DOHH2 (cell line): ENCODE data around the gene KIF26A.

ENCODE experiments used
- H3F3A ChIP-seq: fragments of 200-600 bp; sonication (generic), shearing (Covaris generic); 2 replicates; pipeline ENCODE4 v1.6.0; 2016; ENCODE audit warnings: antibody characterized with exemption, mild to moderate bottlenecking; ENCODE audit not compliant: control insufficient read depth, insufficient read depth
- H3K27ac ChIP-seq: fragments of 200-600 bp; sonication (generic); 2 replicates; pipeline ENCODE4 v1.5.1; 2014; ENCODE audit warnings: low read depth, mild to moderate bottlenecking, low read length, moderate library complexity
- H3K27me3 ChIP-seq: fragments of 200-600 bp; sonication (generic); 2 replicates; pipeline ENCODE4 v1.6.1; 2014; ENCODE audit warnings: mild to moderate bottlenecking, low read length, mixed read lengths; ENCODE audit not compliant: control insufficient read depth
- H3K36me3 ChIP-seq: fragments of 200-600 bp; sonication (generic); 2 replicates; pipeline ENCODE4 v1.6.1; 2014; ENCODE audit warnings: mild to moderate bottlenecking, low read length, moderate library complexity, mixed read lengths; ENCODE audit not compliant: control insufficient read depth
- H3K4me1 ChIP-seq: fragments of 200-600 bp; sonication (generic); 2 replicates; pipeline ENCODE4 v1.6.1; 2014; ENCODE audit warnings: mild to moderate bottlenecking, low read length, mixed read lengths; ENCODE audit not compliant: control insufficient read depth
- H3K4me2 ChIP-seq: fragments of 200-600 bp; sonication (generic); 2 replicates; pipeline ENCODE4 v1.6.0; 2014; ENCODE audit warnings: mild to moderate bottlenecking, low read length, moderate library complexity
- H3K4me3 ChIP-seq: fragments of 200-600 bp; sonication (generic); 2 replicates; pipeline ENCODE4 v1.5.1; 2014; ENCODE audit warnings: mild to moderate bottlenecking, low read length, mixed read lengths
- H3K79me2 ChIP-seq: fragments of 200-600 bp; sonication (generic); 2 replicates; pipeline ENCODE4 v1.6.1; 2014; ENCODE audit warnings: mild to moderate bottlenecking, low read length, mixed read lengths; ENCODE audit not compliant: control insufficient read depth
- H3K9me2 ChIP-seq: fragments of 200-600 bp; sonication (generic); replicated peaks from 2 replicates; pipeline ENCODE4 v1.6.1; 2014; ENCODE audit warnings: mild to moderate bottlenecking, low read length, mixed read lengths; ENCODE audit not compliant: control insufficient read depth
- H3K9me3 ChIP-seq: fragments of 200-600 bp; sonication (generic); 2 replicates; pipeline ENCODE4 v1.6.1; 2014; ENCODE audit warnings: antibody characterized with exemption, low read length, mixed read lengths; ENCODE audit not compliant: control insufficient read depth, insufficient read depth
- H4K20me1 ChIP-seq: fragments of 200-600 bp; sonication (generic); 2 replicates; pipeline ENCODE4 v1.6.0; 2014; ENCODE audit warnings: low read depth, mild to moderate bottlenecking, antibody characterized with exemption, low read length, moderate library complexity; ENCODE audit not compliant: control insufficient read depth, insufficient read depth
- CTCF ChIP-seq: fragments of 200-600 bp; sonication (generic); IDR thresholded peaks from one replicate; pipeline ENCODE4 v1.5.1; 2014; ENCODE audit warnings: antibody characterized with exemption, mild to moderate bottlenecking, low read depth, low read length; ENCODE audit not compliant: poor library complexity, severe bottlenecking
- EZH2phosphoT487 ChIP-seq: fragments of 200-600 bp; sonication (generic); IDR thresholded peaks from 2 replicates; pipeline ENCODE4 v1.6.1; 2017; ENCODE audit warnings: borderline replicate concordance, mild to moderate bottlenecking, antibody characterized with exemption, low read length, moderate library complexity, mixed read lengths

KIF26A gene

DNA sequence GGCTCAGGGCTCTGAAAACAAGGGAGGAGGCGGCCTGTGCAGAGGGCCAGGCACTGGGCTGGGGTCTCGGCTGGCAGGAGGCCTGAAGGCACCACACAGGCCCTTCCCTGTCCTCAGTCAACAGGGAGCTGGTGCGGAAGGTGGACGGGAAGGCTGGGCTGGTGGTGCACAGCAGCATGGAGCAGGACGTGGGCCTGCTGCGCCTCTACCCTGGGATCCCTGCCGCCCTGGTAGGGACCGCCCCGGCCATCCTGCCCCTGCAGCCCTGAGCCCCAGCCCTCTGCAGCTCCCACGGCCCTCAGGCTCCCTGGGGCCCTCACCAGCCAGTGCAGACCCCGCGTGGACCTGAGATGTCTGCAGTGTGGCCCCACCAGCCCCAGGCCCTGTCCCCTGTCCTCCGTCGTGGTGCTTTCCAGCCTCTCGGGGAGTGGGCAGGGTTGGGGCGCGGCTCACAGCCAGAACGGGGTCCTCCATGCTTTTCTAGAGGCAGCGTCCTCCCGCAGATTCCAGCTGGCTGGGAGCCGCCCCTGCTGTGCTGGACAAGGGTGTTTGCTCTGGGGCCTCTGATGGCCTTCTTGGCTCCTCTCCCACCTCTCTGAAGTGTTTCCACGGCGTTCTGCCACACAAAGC is 34.8 kb upstream of the KIF26A start:
- TF ChIP-seq EZH2phosphoT487: no peak
- TF ChIP-seq CTCF: no peak
- Histone ChIP-seq H3K79me2 (no peaks in the 10 kb centered on the region), H3K36me3 (no peaks in the 10 kb centered on the region), H3K27me3 (no peaks in the 10 kb centered on the region), H3F3A (no peaks in the 10 kb centered on the region), H3K9me3 (no peaks in the 10 kb centered on the region), H3K4me2 (no peak overlapping the region), H3K4me3 (no peak overlapping the region), H3K9me2 (no peaks in the 10 kb centered on the region), H3K27ac (no peak overlapping the region), H4K20me1 (no peaks in the 10 kb centered on the region), H3K4me1 (no peaks in the 10 kb centered on the region)

DNA sequence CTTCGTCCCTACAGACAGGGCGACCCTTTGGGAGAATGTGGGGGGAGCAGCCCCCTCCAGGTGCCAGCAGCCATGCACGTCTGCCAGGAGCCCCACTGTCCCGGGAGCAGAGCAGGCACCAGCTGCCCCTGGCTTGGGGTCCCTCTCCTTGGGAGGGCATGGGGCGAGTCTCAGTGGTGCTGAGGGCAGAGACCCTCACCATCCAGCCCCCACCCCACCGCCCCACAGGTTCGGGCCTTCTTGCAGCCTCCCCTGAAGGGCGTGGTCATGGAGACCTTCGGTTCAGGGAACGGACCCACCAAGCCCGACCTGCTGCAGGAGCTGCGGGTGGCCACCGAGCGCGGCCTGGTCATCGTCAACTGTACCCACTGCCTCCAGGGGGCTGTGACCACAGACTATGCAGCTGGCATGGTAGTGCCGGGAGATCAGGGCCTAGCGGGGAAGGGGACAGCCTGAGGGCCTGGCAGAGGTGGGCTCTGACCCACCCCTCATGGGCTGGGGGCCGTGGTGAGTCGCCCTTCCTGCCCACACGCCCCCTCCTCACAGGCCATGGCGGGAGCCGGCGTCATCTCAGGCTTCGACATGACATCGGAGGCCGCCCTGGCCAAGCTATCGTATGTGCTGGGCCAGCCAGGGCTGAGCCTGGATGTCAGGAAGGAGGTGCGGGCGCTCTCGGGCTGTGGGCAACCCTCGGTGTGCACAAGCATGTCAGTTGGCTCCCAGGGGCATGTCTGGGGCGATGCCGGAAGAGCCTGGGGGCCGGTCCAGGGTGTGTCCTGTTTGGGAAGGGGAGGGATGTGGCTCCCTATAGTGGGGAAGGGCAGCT is 34.1 kb upstream of the KIF26A start:
- H3K4me1 ChIP-seq: no peaks in the 10 kb centered on the region
- no peaks in the 10 kb centered on the region for H3K9me3 ChIP-seq
- H3K4me3 ChIP-seq: no peak overlapping the region
- H3K79me2 ChIP-seq: no peaks in the 10 kb centered on the region
- H3K27me3 ChIP-seq: no peaks in the 10 kb centered on the region
- H3K9me2 ChIP-seq: no peaks in the 10 kb centered on the region
- H3K27ac ChIP-seq: no peak overlapping the region
- no peak overlapping the region for H3K4me2 ChIP-seq
- no peaks in the 10 kb centered on the region for H4K20me1 ChIP-seq
- no peaks in the 10 kb centered on the region for H3K36me3 ChIP-seq
- TF ChIP-seq EZH2phosphoT487: no peak
- TF ChIP-seq CTCF: no peak
- H3F3A ChIP-seq: no peaks in the 10 kb centered on the region

GRCh38 chr14:104105071-104105821 is 33.1 kb upstream of the KIF26A start:
- Histone ChIP-seq H3K9me2 (no peaks in the 10 kb centered on the region), H3K79me2 (no peaks in the 10 kb centered on the region), H3F3A (no peaks in the 10 kb centered on the region), H3K27me3 (no peaks in the 10 kb centered on the region), H3K27ac (no peak overlapping the region), H3K9me3 (no peaks in the 10 kb centered on the region), H3K4me2 (no peak overlapping the region), H3K4me1 (no peaks in the 10 kb centered on the region), H4K20me1 (no peaks in the 10 kb centered on the region), H3K36me3 (no peaks in the 10 kb centered on the region), H3K4me3 (no peak overlapping the region)
- TF ChIP-seq EZH2phosphoT487 (no peak), CTCF (no peak)
